GM10248 (cell line): ENCODE data around the gene ZBTB3.

Experiments
- CTCF ChIA-PET: fragments of 300-600 bp; sonication (Branson Sonifier 250); formaldehyde crosslinking; extraction: SDS; loops from one replicate; lab custom pipeline; 2021; ENCODE audit warnings: antibody characterized with exemption; lab: Yijun Ruan, JAX
- POLR2A ChIA-PET: fragments of 350-650 bp; sonication (Branson Sonifier 250); formaldehyde crosslinking; extraction: SDS; loops from one replicate; lab custom pipeline; 2020; ENCODE audit warnings: antibody characterized with exemption; lab: Yijun Ruan, JAX
- DNase-seq: peaks from one replicate; pipeline ENCODE4 v3.0.0; 2012; ENCODE audit errors: extremely low spot score
- CTCF ChIP-seq: IDR thresholded peaks from 2 replicates; pipeline ENCODE4 v1.5.1; 2012; ENCODE audit warnings: mild to moderate bottlenecking, low read depth; ENCODE audit errors: extremely low read depth, missing control alignments, control extremely low read depth

The ZBTB3 gene

GRCh38 chr11:62786318-62787004 lies 32.5 kb upstream of the ZBTB3 start:
- ChIA-PET CTCF (interaction anchor here (0.5 to 4.4 kb wide), 50 partner anchors 10 to 364 kb away, joined by 3 to 159 read pairs (median 6); partner anchors contain the start of genes BSCL2, C11orf98, CSKMT and GNG3), POLR2A (interaction anchor here (0.7 to 3.5 kb wide), 16 partner anchors 10 to 195 kb away, joined by 3 to 25 read pairs (median 6); partner anchors contain the start of genes C11orf98, CSKMT, SLC3A2 and STX5)
- peak; percentile 92 for DNase-seq
- TF ChIP-seq CTCF, result peak; percentile 100

GRCh38 chr11:62782753-62783152 lies 28.8 kb upstream of the ZBTB3 start:
- no peak for TF ChIP-seq CTCF
- DNase-seq, result no peak
- ChIA-PET CTCF (interaction anchor here (1.8 kb wide), 1 partner anchor 79 kb away, joined by 3 read pairs; no protein-coding TSS in a partner anchor), POLR2A (no interaction called here)

- POLR2A ChIA-PET, result no interaction called here
These were observed 24.5 kb upstream of the ZBTB3 start for GRCh38 chr11:62778441-62778840.

GRCh38 chr11:62777389-62777788 lies 23.4 kb upstream of the ZBTB3 start:
- ChIA-PET POLR2A (interaction anchor here (0.6 to 1.4 kb wide), 2 partner anchors 47 to 50 kb away, joined by 4 to 5 read pairs; no protein-coding TSS in a partner anchor), CTCF (interaction anchor here (1.7 to 12.6 kb wide), 3 partner anchors 9 to 17 kb away, joined by 3 to 159 read pairs (median 5); partner anchors contain the start of gene TMEM179B)
- DNase-seq, result no peak
- no peak for TF ChIP-seq CTCF

More at GRCh38 chr11:62778441-62778840, 24.5 kb upstream of the ZBTB3 start:
- CTCF ChIA-PET, result interaction anchor here (1.1 to 12.6 kb wide), 3 partner anchors 8 to 33 kb away, joined by 3 to 159 read pairs (median 4); partner anchors contain the start of gene TMEM179B
- no peak for DNase-seq
- no peak for TF ChIP-seq CTCF

- no peak for DNase-seq
- ChIA-PET CTCF (interaction anchor here (0.8 to 12.6 kb wide), 6 partner anchors 8 to 80 kb away, joined by 3 to 159 read pairs (median 4); partner anchors contain the start of gene TMEM179B), POLR2A (interaction anchor here (0.8 to 1.2 kb wide), 4 partner anchors 22 to 111 kb away, joined by 3 to 4 read pairs (median 4); partner anchors contain the start of genes C11orf98, CSKMT and ZBTB3)
- TF ChIP-seq CTCF, result no peak
These were observed 21.7 kb upstream of the ZBTB3 start for GRCh38 chr11:62775646-62776045.

GRCh38 chr11:62774407-62774806 lies 20.4 kb upstream of the ZBTB3 start:
- POLR2A ChIA-PET, result interaction anchor here (0.7 to 1.1 kb wide), 3 partner anchors 15 to 109 kb away, joined by 3 to 8 read pairs (median 5); partner anchors contain the start of genes C11orf98 and CSKMT
- DNase-seq, result no peak
- CTCF ChIA-PET, result interaction anchor here (0.7 to 12.6 kb wide), 4 partner anchors 12 to 214 kb away, joined by 3 to 159 read pairs (median 3); partner anchors contain the start of genes SLC3A2 and TMEM179B
- TF ChIP-seq CTCF, result no peak
